ENCODE measurements around the gene ADGRD1. TPM values are rescaled to one million over a fixed set of nuclear protein-coding genes. Genes with fewer than 3 reads are reported as not detected.

ADGRD1 gene
- total RNA-seq, 4 donors from 2014 or later, result 8.3 to 18.1 (median 12.5) TPM

GRCh38 chr12:131006036-131006735 lies 52.5 kb downstream of the ADGRD1 start:
- H3K27me3 ChIP-seq, result no peaks in the 10 kb centered on the region
- TF ChIP-seq CTCF (IDR thresholded peaks at IDR 0.05), result no peak
- TF ChIP-seq POLR2A (IDR thresholded peaks at IDR 0.05), result no peak
- no peak for TF ChIP-seq POLR2AphosphoS5 (IDR thresholded peaks at IDR 0.05)
- TF ChIP-seq EP300 (IDR thresholded peaks at IDR 0.05; ENCODE audit: low read depth), result no peak
- DNase-seq, result no peak
- no peaks in the 10 kb centered on the region for H3K9me3 ChIP-seq
- no peaks in the 10 kb centered on the region for H3K36me3 ChIP-seq
- H3K4me3 ChIP-seq, result no peak overlapping the region
- in situ Hi-C loops (cut with MboI; ENCODE audit: low pct_ligation_motif_present in 1 of 4, low pct_unique_long_range_greater_than_20kb in 1 of 4, low sequenced_read_pairs in 3 of 4), result no loop called here
- no peaks in the 10 kb centered on the region for H3K4me1 ChIP-seq
- 70 to 71% methylated on average over 2 to 12 of the region's 21 CpGs for WGBS, 2 donors (ENCODE audit: low coverage in 1 of 2)
- intact Hi-C loops (cut with DNase I; ENCODE audit: low total_unique reads), result loop anchor here (5.0 kb wide), 1 partner anchor 44 kb away; no protein-coding TSS in a partner anchor
- H3K27ac ChIP-seq, result peak overlapping the region in 1 of 4 donors; percentile 76

DNA sequence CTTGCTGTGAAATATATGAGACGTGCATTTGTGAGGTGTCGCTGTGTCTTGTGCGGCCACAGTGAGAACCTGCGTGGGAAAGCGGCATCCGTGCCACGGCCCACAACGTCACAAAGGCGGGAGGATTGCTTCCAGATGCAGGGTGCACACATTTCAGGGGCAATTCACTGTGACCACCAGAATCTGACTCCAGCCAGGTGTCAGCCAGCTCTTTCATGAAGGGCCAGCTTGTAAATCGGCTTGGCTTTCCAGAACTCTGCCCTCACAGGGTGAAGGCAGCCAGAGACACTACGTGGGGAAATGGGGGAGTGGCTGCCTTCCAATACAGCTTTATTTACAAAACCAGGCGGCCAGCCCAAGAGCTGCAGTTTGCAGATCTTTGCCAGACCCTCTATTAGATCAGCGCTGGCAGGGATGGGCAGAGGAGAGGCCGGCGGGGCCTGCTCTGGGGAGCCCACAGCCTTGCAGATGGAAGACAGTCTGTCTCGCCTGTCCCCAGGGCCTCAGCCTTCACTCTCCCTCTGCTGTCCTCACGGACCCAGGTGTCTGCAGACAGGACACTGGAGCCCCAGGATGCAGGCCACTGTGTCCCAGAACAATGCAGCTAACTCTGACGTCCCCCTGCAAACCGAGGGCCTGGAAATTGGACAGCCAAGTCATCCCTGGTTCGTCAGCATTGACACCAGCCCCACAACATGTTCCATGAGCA lies 53.5 kb downstream of the ADGRD1 start:
- H3K9me3 ChIP-seq, result no peaks in the 10 kb centered on the region
- 50% methylated on average over 19 of the region's 20 CpGs; no CpG with 5 or more reads in 1 of the 2 donors for WGBS, 2 donors (ENCODE audit: low coverage in 1 of 2)
- no peak overlapping the region for H3K4me3 ChIP-seq
- DNase-seq, result peak; percentile 33
- in situ Hi-C loops (cut with MboI; ENCODE audit: low pct_ligation_motif_present in 1 of 4, low pct_unique_long_range_greater_than_20kb in 1 of 4, low sequenced_read_pairs in 3 of 4), result no loop called here
- intact Hi-C loops (cut with DNase I; ENCODE audit: low total_unique reads), result loop anchor here (5.0 kb wide), 1 partner anchor 45 kb away; no protein-coding TSS in a partner anchor
- TF ChIP-seq EP300 (IDR thresholded peaks at IDR 0.05; ENCODE audit: low read depth), result peak; percentile 39
- TF ChIP-seq CTCF (IDR thresholded peaks at IDR 0.05), result no peak
- TF ChIP-seq POLR2AphosphoS5 (IDR thresholded peaks at IDR 0.05), result peak in 2 of 3 donors; percentile 24 to 31
- H3K27me3 ChIP-seq, result no peaks in the 10 kb centered on the region
- no peaks in the 10 kb centered on the region for H3K36me3 ChIP-seq
- H3K4me1 ChIP-seq, result peaks cover 0 to 3% (median 0%) of the 10 kb centered on the region in 4 donors
- peak overlapping the region in 3 of 4 donors; percentile 34 to 76 (median 43) for H3K27ac ChIP-seq

GRCh38 chr12:131007740-131008117 lies 54.0 kb downstream of the ADGRD1 start:
- Histone ChIP-seq H3K9me3 (no peaks in the 10 kb centered on the region), H3K27me3 (no peaks in the 10 kb centered on the region), H3K36me3 (no peaks in the 10 kb centered on the region), H3K4me1 (peaks cover 0 to 3% (median 0%) of the 10 kb centered on the region in 4 donors), H3K4me3 (no peak overlapping the region), H3K27ac (peak overlapping the region in 3 of 4 donors; percentile 34 to 76 (median 43))
- WGBS, 2 donors (ENCODE audit: low coverage in 1 of 2), result 38 to 76% methylated on average over 1 to 3 of the region's 3 CpGs
- in situ Hi-C loops (cut with MboI; ENCODE audit: low pct_ligation_motif_present in 1 of 4, low pct_unique_long_range_greater_than_20kb in 1 of 4, low sequenced_read_pairs in 3 of 4), result no loop called here
- no peak for DNase-seq
- intact Hi-C loops (cut with DNase I; ENCODE audit: low total_unique reads), result loop anchor here (5.0 kb wide), 1 partner anchor 45 kb away; no protein-coding TSS in a partner anchor
- no peak for TF ChIP-seq POLR2A (IDR thresholded peaks at IDR 0.05)
- TF ChIP-seq EP300 (IDR thresholded peaks at IDR 0.05; ENCODE audit: low read depth), result no peak
- no peak for TF ChIP-seq POLR2AphosphoS5 (IDR thresholded peaks at IDR 0.05)
- no peak for TF ChIP-seq CTCF (IDR thresholded peaks at IDR 0.05)
